Measurements from ENCODE around the gene CCDC116.

- TF ChIP-seq CTCF (conservative IDR thresholded peaks at IDR 0.05), result no peak
- TF ChIP-seq EZH2 (IDR thresholded peaks at IDR 0.05; ENCODE audit: low read depth), result no peak
These were observed 37.6 kb upstream of the CCDC116 start for GRCh38 chr22:21594865-21595452.
